Glutamatergic neuron (in vitro differentiated cells): ENCODE measurements around the gene ZNF480. TPM values are rescaled to one million over a fixed set of nuclear protein-coding genes. Genes with fewer than 3 reads are reported as not detected.
A peak's percentile ranks its signal among the peaks of the same experiment; 100 is the strongest.
"Not testable (repeated sequence)": the region's sequence is repeated elsewhere in the genome, so short reads cannot be mapped to it uniquely, and the experiment has no call there.

Experiments
- DNase-seq: peaks from one replicate; pipeline ENCODE4 v3.0.0; 2022
- H3K27ac Mint-ChIP-seq: one replicate; pipeline ENCODE4 v1.8.0; 2020; ENCODE audit warnings: mild to moderate bottlenecking, mixed read lengths, inconsistent platforms; ENCODE audit not compliant: unreplicated experiment
- H3K27me3 Mint-ChIP-seq: one replicate; pipeline ENCODE4 v1.8.0; 2020; ENCODE audit warnings: mild to moderate bottlenecking, moderate library complexity, mixed read lengths, inconsistent platforms; ENCODE audit not compliant: unreplicated experiment
- H3K36me3 Mint-ChIP-seq: one replicate; pipeline ENCODE4 v1.8.0; 2020; ENCODE audit warnings: mild to moderate bottlenecking, mixed read lengths, inconsistent platforms; ENCODE audit not compliant: unreplicated experiment
- H3K4me1 Mint-ChIP-seq: one replicate; pipeline ENCODE4 v1.8.0; 2020; ENCODE audit warnings: mild to moderate bottlenecking, low read depth, mixed read lengths, inconsistent platforms; ENCODE audit not compliant: unreplicated experiment
- H3K4me3 Mint-ChIP-seq: one replicate; pipeline ENCODE4 v1.8.0; 2020; ENCODE audit warnings: mild to moderate bottlenecking, mixed read lengths, inconsistent platforms; ENCODE audit not compliant: unreplicated experiment
- H3K9me3 Mint-ChIP-seq: one replicate; pipeline ENCODE4 v1.8.0; 2020; ENCODE audit warnings: mild to moderate bottlenecking, moderate library complexity, mixed read lengths, inconsistent platforms; ENCODE audit not compliant: unreplicated experiment
- CTCF ChIP-seq: fragments of 200-600 bp; sonication (generic); IDR thresholded peaks from one replicate; pipeline ENCODE4 v1.5.0; 2021; ENCODE audit not compliant: partially characterized antibody, unreplicated experiment
- total RNA-seq: library from RNA; stranded (reverse); fragmentation: NEBNext Ultra II Directional; extraction: Animal tissue kit (Norgen Biotek cat#: 25700); gene quantifications from one replicate; pipeline ENCODE4 v1.2.1, GENCODE V29; 2021; ENCODE audit not compliant: unreplicated experiment

Gene ZNF480
- total RNA-seq, 1 donor from 2014 or later: 21.8 TPM

- Mint-ChIP-seq H3K36me3 (peaks cover 20% of the 10 kb centered on the region), H3K4me1 (no peaks in the 10 kb centered on the region), H3K9me3 (peaks cover 14% of the 10 kb centered on the region), H3K27me3 (peaks cover 13% of the 10 kb centered on the region), H3K27ac (peak overlapping the region; percentile 97), H3K4me3 (peak overlapping the region; percentile 99)
- no peak for TF ChIP-seq CTCF
- peak; percentile 28 for DNase-seq
These were observed 39.9 kb downstream of the ZNF480 start for GRCh38 chr19:52336791-52337381.

- H3K9me3 Mint-ChIP-seq: peaks cover 11% of the 10 kb centered on the region
These were observed 42.1 kb downstream of the ZNF480 start for GRCh38 chr19:52339022-52339421.

GRCh38 chr19:52343548-52343947 lies 46.6 kb downstream of the ZNF480 start:
- Mint-ChIP-seq H3K27me3 (peaks cover 2% of the 10 kb centered on the region), H3K4me3 (no peak overlapping the region), H3K9me3 (peaks cover 7% of the 10 kb centered on the region), H3K36me3 (peaks cover 15% of the 10 kb centered on the region), H3K27ac (no peak overlapping the region), H3K4me1 (no peaks in the 10 kb centered on the region)
- TF ChIP-seq CTCF: peak; percentile 69
- DNase-seq: peak; percentile 66

More at GRCh38 chr19:52339022-52339421, 42.1 kb downstream of the ZNF480 start:
- not testable (repeated sequence) for H3K36me3 Mint-ChIP-seq, DNase-seq, H3K4me3 Mint-ChIP-seq, H3K4me1 Mint-ChIP-seq, H3K27ac Mint-ChIP-seq
- peaks cover 12% of the 10 kb centered on the region for H3K27me3 Mint-ChIP-seq

- Mint-ChIP-seq H3K9me3 (peaks cover 4% of the 10 kb centered on the region), H3K27me3 (no peaks in the 10 kb centered on the region), H3K4me3 (no peak overlapping the region), H3K4me1 (no peaks in the 10 kb centered on the region), H3K27ac (no peak overlapping the region), H3K36me3 (peaks cover 21% of the 10 kb centered on the region)
- TF ChIP-seq CTCF: no peak
- no peak for DNase-seq
These were observed 48.2 kb downstream of the ZNF480 start for GRCh38 chr19:52345162-52345561.

- Mint-ChIP-seq H3K27me3 (no peaks in the 10 kb centered on the region), H3K27ac (no peak overlapping the region), H3K9me3 (peaks cover 7% of the 10 kb centered on the region)
These were observed 54.5 kb downstream of the ZNF480 start for GRCh38 chr19:52351512-52351911.

More at GRCh38 chr19:52351512-52351911, 54.5 kb downstream of the ZNF480 start:
- H3K36me3 Mint-ChIP-seq: peaks cover 53% of the 10 kb centered on the region
- no peak for TF ChIP-seq CTCF
- no peak overlapping the region for H3K4me3 Mint-ChIP-seq
- peak; percentile 35 for DNase-seq
- no peaks in the 10 kb centered on the region for H3K4me1 Mint-ChIP-seq
